Measurements from ENCODE around the gene SREBF1.

SREBF1 gene

GRCh38 chr17:17822616-17823015, 14.2 kb downstream of the SREBF1 start:
- FAIRE-seq: no peak

- FAIRE-seq: no peak
These were observed 14.6 kb downstream of the SREBF1 start for GRCh38 chr17:17822189-17822588.

- no peak for FAIRE-seq
These were observed 16.2 kb downstream of the SREBF1 start for GRCh38 chr17:17820463-17821158.

GRCh38 chr17:17820046-17820445, 16.7 kb downstream of the SREBF1 start:
- no peak for FAIRE-seq

GRCh38 chr17:17819561-17819995, 17.2 kb downstream of the SREBF1 start:
- no peak for FAIRE-seq

- FAIRE-seq: no peak
These were observed 17.7 kb downstream of the SREBF1 start for GRCh38 chr17:17819111-17819510.

GRCh38 chr17:17818088-17818526, 18.7 kb downstream of the SREBF1 start:
- FAIRE-seq: no peak

- FAIRE-seq: no peak
These were observed 19.2 kb downstream of the SREBF1 start for GRCh38 chr17:17817552-17817947.

GRCh38 chr17:17816831-17817551, 19.8 kb downstream of the SREBF1 start:
- FAIRE-seq: no peak

GRCh38 chr17:17816240-17816814, 20.5 kb downstream of the SREBF1 start:
- FAIRE-seq: no peak

GRCh38 chr17:17815436-17816200, 21.2 kb downstream of the SREBF1 start:
- FAIRE-seq: no peak

- FAIRE-seq: no peak
These were observed 21.8 kb downstream of the SREBF1 start for GRCh38 chr17:17815062-17815406.

GRCh38 chr17:17814162-17815061, 22.4 kb downstream of the SREBF1 start:
- FAIRE-seq: no peak

GRCh38 chr17:17813725-17814095, 23.1 kb downstream of the SREBF1 start:
- FAIRE-seq: no peak

- FAIRE-seq: no peak
These were observed 23.6 kb downstream of the SREBF1 start for GRCh38 chr17:17813055-17813724.

GRCh38 chr17:17812211-17813054, 24.4 kb downstream of the SREBF1 start:
- FAIRE-seq: no peak

GRCh38 chr17:17811381-17812210, 25.2 kb downstream of the SREBF1 start:
- no peak for FAIRE-seq

GRCh38 chr17:17810895-17811248, 25.9 kb downstream of the SREBF1 start:
- FAIRE-seq: no peak

GRCh38 chr17:17810084-17810894, 26.5 kb downstream of the SREBF1 start:
- no peak for FAIRE-seq
